ENCODE results near the gene SKP2.

The SKP2 gene

DNA sequence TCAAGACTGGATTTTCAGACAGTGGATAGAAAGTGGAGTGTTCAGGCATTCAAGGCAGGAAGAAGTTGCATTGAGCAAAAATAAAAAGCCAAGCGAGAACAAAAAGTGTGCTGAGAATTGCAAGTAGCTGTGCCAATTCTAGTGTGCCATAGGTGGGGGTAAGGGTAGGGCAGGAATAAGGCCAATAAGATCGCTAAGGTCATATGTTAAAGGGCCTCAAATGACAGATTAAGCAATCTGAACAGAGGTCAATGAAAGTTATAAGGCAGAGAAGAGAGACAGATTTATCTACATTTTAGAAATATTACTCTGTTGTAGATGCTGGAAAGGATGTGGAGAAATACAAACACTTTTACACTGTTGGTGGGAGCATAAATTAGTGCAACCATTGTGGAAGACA, 53.4 kb downstream of the SKP2 start:
- ATAC-seq, result no peak
- DNase-seq (ENCODE audit: low spot score in 2 of 2), result no peak
- peaks cover 28% of the 10 kb centered on the region for H3K36me3 Mint-ChIP-seq
- H3K4me1 Mint-ChIP-seq, result no peaks in the 10 kb centered on the region
- H3K4me3 Mint-ChIP-seq, result no peak overlapping the region
- no peak overlapping the region for H3K27ac Mint-ChIP-seq
- no peaks in the 10 kb centered on the region for H3K9me3 Mint-ChIP-seq

- ATAC-seq (no peak), DNase-seq (ENCODE audit: low spot score in 2 of 2) (no peak)
- Mint-ChIP-seq H3K4me1 (no peaks in the 10 kb centered on the region), H3K4me3 (no peak overlapping the region), H3K9me3 (no peaks in the 10 kb centered on the region), H3K27ac (no peak overlapping the region), H3K36me3 (peaks cover 29% of the 10 kb centered on the region)
Measured at GRCh38 chr5:36206913-36207312, 55.0 kb downstream of the SKP2 start.

- no peaks in the 10 kb centered on the region for H3K4me1 Mint-ChIP-seq
- H3K36me3 Mint-ChIP-seq, result peaks cover 43% of the 10 kb centered on the region
- ATAC-seq (no peak), DNase-seq (ENCODE audit: low spot score in 2 of 2) (no peak)
- H3K27ac Mint-ChIP-seq, result no peak overlapping the region
- no peaks in the 10 kb centered on the region for H3K9me3 Mint-ChIP-seq
- no peak overlapping the region for H3K4me3 Mint-ChIP-seq
Measured at GRCh38 chr5:36208786-36209185, 56.9 kb downstream of the SKP2 start.

DNA sequence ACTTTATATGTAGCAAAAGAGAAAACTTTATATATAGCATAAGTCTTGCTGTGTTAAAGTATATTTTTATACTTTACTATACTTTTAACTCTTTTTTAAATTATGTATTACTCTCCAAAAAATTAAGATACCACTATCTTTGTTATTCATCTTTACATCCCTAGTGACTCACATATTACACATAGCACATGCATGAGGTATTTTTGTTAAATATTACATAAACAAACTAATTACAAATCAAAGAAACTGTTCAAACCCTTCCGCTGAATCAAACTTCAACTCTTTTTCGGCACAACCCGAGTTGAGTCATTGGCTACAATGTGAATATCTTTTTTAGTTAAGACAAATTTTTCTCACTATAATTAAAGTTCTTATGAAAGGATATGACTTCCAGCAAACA, 57.8 kb downstream of the SKP2 start:
- no peaks in the 10 kb centered on the region for H3K9me3 Mint-ChIP-seq
- no peaks in the 10 kb centered on the region for H3K4me1 Mint-ChIP-seq
- H3K27ac Mint-ChIP-seq, result no peak overlapping the region
- ATAC-seq (no peak), DNase-seq (ENCODE audit: low spot score in 2 of 2) (no peak)
- H3K36me3 Mint-ChIP-seq, result peaks cover 46% of the 10 kb centered on the region
- H3K4me3 Mint-ChIP-seq, result no peak overlapping the region

GRCh38 chr5:36214436-36214835, 62.5 kb downstream of the SKP2 start:
- DNase-seq (ENCODE audit: low spot score in 2 of 2) (no peak), ATAC-seq (no peak)
- no peaks in the 10 kb centered on the region for H3K9me3 Mint-ChIP-seq
- no peak overlapping the region for H3K4me3 Mint-ChIP-seq
- H3K36me3 Mint-ChIP-seq, result peaks cover 63% of the 10 kb centered on the region
- no peaks in the 10 kb centered on the region for H3K4me1 Mint-ChIP-seq
- H3K27ac Mint-ChIP-seq, result no peak overlapping the region

- Mint-ChIP-seq H3K4me3 (no peak overlapping the region), H3K9me3 (no peaks in the 10 kb centered on the region), H3K4me1 (no peaks in the 10 kb centered on the region), H3K27ac (no peak overlapping the region), H3K36me3 (peaks cover 59% of the 10 kb centered on the region)
- ATAC-seq, result no peak
- DNase-seq (ENCODE audit: low spot score in 2 of 2), result no peak
Measured at GRCh38 chr5:36215910-36216309, 64.0 kb downstream of the SKP2 start.

- H3K4me1 Mint-ChIP-seq, result no peaks in the 10 kb centered on the region
- H3K36me3 Mint-ChIP-seq, result peaks cover 47% of the 10 kb centered on the region
Measured at GRCh38 chr5:36217567-36217966, 65.7 kb downstream of the SKP2 start.

DNA sequence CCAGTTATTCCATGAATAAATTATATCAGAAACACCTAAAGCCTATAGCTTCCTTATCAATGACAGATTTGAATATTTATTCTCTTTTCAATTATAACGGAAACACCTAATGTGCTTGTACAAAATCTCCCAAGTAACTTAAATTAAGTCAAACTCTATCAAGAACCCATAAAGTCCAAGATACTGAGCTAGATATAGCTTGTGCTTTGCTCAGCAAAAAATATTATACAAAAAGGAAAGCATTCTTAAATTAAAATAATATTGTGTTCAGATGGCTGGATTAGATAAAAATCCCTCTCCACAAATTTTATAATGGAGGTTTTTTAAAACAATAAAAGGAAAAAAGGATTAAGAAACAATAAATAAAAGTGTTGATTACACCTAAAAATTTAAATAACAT, 66.1 kb downstream of the SKP2 start:
- ATAC-seq (no peak), DNase-seq (ENCODE audit: low spot score in 2 of 2) (no peak)
- H3K36me3 Mint-ChIP-seq, result peaks cover 42% of the 10 kb centered on the region
- no peaks in the 10 kb centered on the region for H3K9me3 Mint-ChIP-seq
- H3K4me1 Mint-ChIP-seq, result no peaks in the 10 kb centered on the region
- H3K27ac Mint-ChIP-seq, result no peak overlapping the region
- H3K4me3 Mint-ChIP-seq, result no peak overlapping the region

More at GRCh38 chr5:36217567-36217966, 65.7 kb downstream of the SKP2 start:
- no peak overlapping the region for H3K27ac Mint-ChIP-seq
- DNase-seq (ENCODE audit: low spot score in 2 of 2), result no peak
- no peak for ATAC-seq
- no peaks in the 10 kb centered on the region for H3K9me3 Mint-ChIP-seq
- no peak overlapping the region for H3K4me3 Mint-ChIP-seq

DNA sequence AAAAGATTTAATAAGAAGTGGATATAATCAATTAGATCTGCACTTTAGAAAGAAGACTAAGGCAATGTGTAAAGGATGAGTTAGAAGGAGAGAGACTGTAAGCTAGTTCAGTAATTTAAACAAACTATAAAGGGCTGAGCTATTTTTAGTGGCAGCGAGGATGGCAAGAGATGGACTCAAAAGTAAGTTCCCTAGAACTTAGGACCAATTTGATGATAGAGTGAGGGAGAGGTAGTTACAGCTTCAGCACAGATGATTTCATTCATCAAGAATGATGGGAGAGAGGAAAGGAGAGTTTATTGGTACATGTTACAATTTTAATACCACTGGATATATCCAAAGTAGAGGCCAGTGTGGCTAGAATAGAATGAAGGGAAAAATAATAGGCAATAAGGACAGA, 70.7 kb downstream of the SKP2 start:
- Mint-ChIP-seq H3K9me3 (no peaks in the 10 kb centered on the region), H3K27ac (no peak overlapping the region), H3K4me1 (no peaks in the 10 kb centered on the region), H3K36me3 (peaks cover 29% of the 10 kb centered on the region), H3K4me3 (no peak overlapping the region)
- no peak for DNase-seq (ENCODE audit: low spot score in 2 of 2)
- ATAC-seq, result no peak

GRCh38 chr5:36227046-36227445, 75.1 kb downstream of the SKP2 start:
- Mint-ChIP-seq H3K4me3 (no peak overlapping the region), H3K9me3 (no peaks in the 10 kb centered on the region), H3K36me3 (peaks cover 11% of the 10 kb centered on the region), H3K4me1 (peaks cover 7% of the 10 kb centered on the region), H3K27ac (no peak overlapping the region)
- DNase-seq (ENCODE audit: low spot score in 2 of 2), result no peak
- no peak for ATAC-seq

- Mint-ChIP-seq H3K4me3 (no peak overlapping the region), H3K36me3 (peaks cover 11% of the 10 kb centered on the region), H3K27ac (no peak overlapping the region), H3K4me1 (peaks cover 7% of the 10 kb centered on the region), H3K9me3 (no peaks in the 10 kb centered on the region)
- DNase-seq (ENCODE audit: low spot score in 2 of 2) (no peak), ATAC-seq (no peak)
Measured at GRCh38 chr5:36228505-36228904, 76.6 kb downstream of the SKP2 start.

- DNase-seq (ENCODE audit: low spot score in 2 of 2) (no peak), ATAC-seq (no peak)
- Mint-ChIP-seq H3K4me1 (peaks cover 7% of the 10 kb centered on the region), H3K4me3 (no peak overlapping the region), H3K9me3 (no peaks in the 10 kb centered on the region), H3K36me3 (peaks cover 11% of the 10 kb centered on the region), H3K27ac (no peak overlapping the region)
Measured at GRCh38 chr5:36230151-36230790, 78.4 kb downstream of the SKP2 start.

DNA sequence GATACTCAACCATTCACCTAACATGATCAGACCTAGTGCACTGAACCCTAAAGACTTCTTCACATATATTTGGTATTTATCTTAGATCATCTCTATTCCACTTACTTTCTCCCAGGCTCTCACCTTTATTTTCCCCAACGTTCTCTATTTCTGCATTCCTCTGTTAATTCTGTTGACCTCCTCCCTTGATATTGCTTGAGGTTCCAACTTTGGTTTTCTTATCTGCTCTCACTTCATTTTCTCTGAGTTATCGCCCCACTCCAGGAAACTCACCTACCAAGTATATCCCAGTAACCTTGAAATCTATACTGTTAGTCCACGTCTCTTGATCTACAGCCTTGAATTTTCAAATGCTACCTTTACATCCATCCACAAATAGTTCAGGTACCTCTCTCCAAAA, 80.6 kb downstream of the SKP2 start:
- ATAC-seq, result no peak
- no peak overlapping the region for H3K27ac Mint-ChIP-seq
- no peak overlapping the region for H3K4me3 Mint-ChIP-seq
- no peaks in the 10 kb centered on the region for H3K9me3 Mint-ChIP-seq
- no peak for DNase-seq (ENCODE audit: low spot score in 2 of 2)
- peaks cover 17% of the 10 kb centered on the region for H3K4me1 Mint-ChIP-seq
- no peaks in the 10 kb centered on the region for H3K36me3 Mint-ChIP-seq

Measured in stimulated activated effector memory CD8-positive, alpha-beta T cell treated with anti-CD3 and anti-CD28 coated beads, Interleukin-12 subunit alpha, Interleukin-12 subunit beta, amount 100 ng/mL, for 72 hours (primary cell).